ENCODE results near the gene PLD2. TPM values are rescaled to one million over a fixed set of nuclear protein-coding genes. Genes with fewer than 3 reads are reported as not detected.

PLD2 gene
- total RNA-seq, 1 donor from 2014 or later, result 64.5 TPM

GRCh38 chr17:4807605-4808377 lies 839 bp downstream of the PLD2 start:
- Histone ChIP-seq H3K36me3 (peaks cover 3 to 5% of the 10 kb centered on the region in 2 donors), H3K4me1 (peaks cover 14 to 15% of the 10 kb centered on the region in 2 donors), H3K27ac (peak overlapping the region in 1 of 2 donors; percentile 70), H3K4me3 (peak overlapping the region; percentile 71 to 91), H3K27me3 (no peaks in the 10 kb centered on the region), H3K9me3 (no peaks in the 10 kb centered on the region)
- DNase-seq (ENCODE audit: low spot score in 2 of 2), result peak in 1 of 2 donors; percentile 67
- TF ChIP-seq, protein P1, sequence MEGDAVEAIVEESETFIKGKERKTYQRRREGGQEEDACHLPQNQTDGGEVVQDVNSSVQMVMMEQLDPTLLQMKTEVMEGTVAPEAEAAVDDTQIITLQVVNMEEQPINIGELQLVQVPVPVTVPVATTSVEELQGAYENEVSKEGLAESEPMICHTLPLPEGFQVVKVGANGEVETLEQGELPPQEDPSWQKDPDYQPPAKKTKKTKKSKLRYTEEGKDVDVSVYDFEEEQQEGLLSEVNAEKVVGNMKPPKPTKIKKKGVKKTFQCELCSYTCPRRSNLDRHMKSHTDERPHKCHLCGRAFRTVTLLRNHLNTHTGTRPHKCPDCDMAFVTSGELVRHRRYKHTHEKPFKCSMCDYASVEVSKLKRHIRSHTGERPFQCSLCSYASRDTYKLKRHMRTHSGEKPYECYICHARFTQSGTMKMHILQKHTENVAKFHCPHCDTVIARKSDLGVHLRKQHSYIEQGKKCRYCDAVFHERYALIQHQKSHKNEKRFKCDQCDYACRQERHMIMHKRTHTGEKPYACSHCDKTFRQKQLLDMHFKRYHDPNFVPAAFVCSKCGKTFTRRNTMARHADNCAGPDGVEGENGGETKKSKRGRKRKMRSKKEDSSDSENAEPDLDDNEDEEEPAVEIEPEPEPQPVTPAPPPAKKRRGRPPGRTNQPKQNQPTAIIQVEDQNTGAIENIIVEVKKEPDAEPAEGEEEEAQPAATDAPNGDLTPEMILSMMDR (IDR thresholded peaks at IDR 0.05), result no peak
- intact Hi-C loops (cut with DNase I), result loop anchor here (1.0 kb wide), 1 partner anchor 17 kb away; no protein-coding TSS in a partner anchor

DNA sequence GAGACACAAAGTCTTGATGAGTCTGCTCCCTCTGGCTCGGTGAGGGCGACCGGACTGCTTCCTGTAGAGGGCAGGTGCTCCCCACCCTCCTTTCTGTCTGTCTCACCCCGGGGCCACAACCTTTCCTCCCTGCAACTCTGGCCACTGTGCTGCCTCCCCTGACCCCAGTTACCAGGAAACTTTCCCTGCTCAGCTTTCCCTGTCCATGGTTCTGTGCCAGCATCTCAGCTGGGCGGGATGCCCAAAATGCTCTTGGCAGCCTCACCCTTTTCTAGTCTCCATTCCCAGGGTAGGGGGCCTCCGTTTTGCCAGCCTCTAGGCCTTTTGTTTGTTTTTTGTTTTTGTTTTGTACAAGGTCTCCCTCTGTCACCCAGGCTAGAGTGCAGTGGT lies 1.4 kb downstream of the PLD2 start:
- intact Hi-C loops (cut with DNase I), result no loop called here
- Histone ChIP-seq H3K4me3 (peak overlapping the region; percentile 71 to 91), H3K4me1 (peaks cover 14 to 15% of the 10 kb centered on the region in 2 donors), H3K36me3 (peaks cover 3 to 5% of the 10 kb centered on the region in 2 donors), H3K9me3 (no peaks in the 10 kb centered on the region), H3K27ac (no peak overlapping the region), H3K27me3 (no peaks in the 10 kb centered on the region)
- DNase-seq (ENCODE audit: low spot score in 2 of 2), result no peak
- TF ChIP-seq, protein P1 (IDR thresholded peaks at IDR 0.05), result no peak

- TF ChIP-seq, protein P1 (IDR thresholded peaks at IDR 0.05), result no peak
- H3K27me3 ChIP-seq, result no peaks in the 10 kb centered on the region
- H3K27ac ChIP-seq, result no peak overlapping the region
- no peak for DNase-seq (ENCODE audit: low spot score in 2 of 2)
- H3K9me3 ChIP-seq, result no peaks in the 10 kb centered on the region
- peaks cover 14 to 15% of the 10 kb centered on the region in 2 donors for H3K4me1 ChIP-seq
- H3K36me3 ChIP-seq, result peaks cover 5 to 20% of the 10 kb centered on the region in 2 donors
- H3K4me3 ChIP-seq, result no peak overlapping the region
- intact Hi-C loops (cut with DNase I), result no loop called here
Observed at GRCh38 chr17:4810696-4811290, 3.8 kb downstream of the PLD2 start.

DNA sequence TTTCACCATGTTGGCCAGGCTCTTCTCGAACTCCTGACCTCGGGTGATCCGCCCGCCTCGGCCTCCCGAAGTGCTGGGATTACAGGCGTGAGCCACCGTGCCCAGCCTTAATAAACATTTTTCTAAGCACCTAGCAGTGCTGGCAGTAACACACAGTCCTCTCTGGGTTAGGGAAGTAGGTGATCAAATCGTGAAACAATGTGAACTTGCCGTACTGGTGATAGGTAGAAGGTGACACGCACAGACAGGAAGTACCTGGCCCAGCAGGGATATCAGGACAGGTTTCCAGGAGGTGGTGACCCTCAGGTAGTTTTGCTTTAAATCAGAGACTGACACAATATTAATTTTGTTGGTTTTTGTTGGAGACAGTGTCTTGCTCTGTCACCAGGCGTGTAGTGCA lies 4.5 kb downstream of the PLD2 start:
- no peak for DNase-seq (ENCODE audit: low spot score in 2 of 2)
- Histone ChIP-seq H3K36me3 (peaks cover 10 to 27% of the 10 kb centered on the region in 2 donors), H3K4me3 (no peak overlapping the region), H3K9me3 (no peaks in the 10 kb centered on the region), H3K27me3 (no peaks in the 10 kb centered on the region), H3K4me1 (peaks cover 10 to 14% of the 10 kb centered on the region in 2 donors), H3K27ac (no peak overlapping the region)
- TF ChIP-seq, protein P1 (IDR thresholded peaks at IDR 0.05), result no peak
- intact Hi-C loops (cut with DNase I), result no loop called here

- intact Hi-C loops (cut with DNase I), result no loop called here
- H3K9me3 ChIP-seq, result no peaks in the 10 kb centered on the region
- TF ChIP-seq, protein P1 (IDR thresholded peaks at IDR 0.05), result no peak
- no peaks in the 10 kb centered on the region for H3K27me3 ChIP-seq
- no peak overlapping the region for H3K27ac ChIP-seq
- peaks cover 14 to 38% of the 10 kb centered on the region in 2 donors for H3K36me3 ChIP-seq
- no peak for DNase-seq (ENCODE audit: low spot score in 2 of 2)
- peaks cover 9 to 14% of the 10 kb centered on the region in 2 donors for H3K4me1 ChIP-seq
- no peak overlapping the region for H3K4me3 ChIP-seq
Observed at GRCh38 chr17:4812690-4813089, 5.7 kb downstream of the PLD2 start.
